PC-3 (cell line): ENCODE measurements around the gene VSTM2L. TPM values are rescaled to one million over a fixed set of nuclear protein-coding genes. Genes with fewer than 3 reads are reported as not detected.

ENCODE experiments used
- ATAC-seq: fragments of 200-7000 bp; cut with Tn5 transposase; 2 replicates; pipeline ENCODE4 v1.9.1; 2020; ENCODE audit warnings: mild to moderate bottlenecking, moderate library complexity
- BruUV-seq: library from RNA; stranded (reverse); fragments of 400-500 nt; replicated peaks from 2 replicates; lab custom pipeline; 2021; lab: Mats Ljungman, UMichigan
- CTCF ChIA-PET: fragments of 300-600 bp; sonication (Branson Sonifier 250); formaldehyde crosslinking; loops from one replicate; lab custom pipeline; 2022; ENCODE audit warnings: antibody characterized with exemption; lab: Charles Lee
- POLR2A ChIA-PET: fragments of 300-600 bp; sonication (Branson Sonifier 250); formaldehyde crosslinking; loops from one replicate; lab custom pipeline; 2022; ENCODE audit warnings: antibody characterized with exemption; ENCODE audit not compliant: unreplicated experiment; lab: Charles Lee
- DNase-seq: peaks from one replicate; pipeline ENCODE4 v3.0.0-alpha.2; 2015
- H2AFZ ChIP-seq: fragments of 300-600 bp; sonication (generic); 2 replicates; pipeline ENCODE4 v1.6.0; 2016; ENCODE audit warnings: antibody characterized with exemption, low read length
- H3F3A ChIP-seq: fragments of 300-600 bp; sonication (generic); one replicate; pipeline ENCODE4 v1.6.0; 2017; ENCODE audit warnings: antibody characterized with exemption, low read length, control low read depth, mild to moderate bottlenecking; ENCODE audit not compliant: unreplicated experiment
- H3K27ac ChIP-seq: fragments of 300-600 bp; sonication (generic); 2 replicates; pipeline ENCODE4 v1.5.1; 2016; ENCODE audit warnings: mild to moderate bottlenecking, low read length
- H3K27me3 ChIP-seq: fragments of 300-600 bp; sonication (generic); 2 replicates; pipeline ENCODE4 v1.6.1; 2016; ENCODE audit warnings: low read length, mixed read lengths
- H3K36me3 ChIP-seq: fragments of 300-600 bp; sonication (generic); 2 replicates; pipeline ENCODE4 v1.6.1; 2016; ENCODE audit warnings: low read depth, mixed run types, low read length, mixed read lengths
- H3K4me1 ChIP-seq: fragments of 300-600 bp; sonication (generic); 2 replicates; pipeline ENCODE4 v1.5.1; 2016; ENCODE audit warnings: low read length; ENCODE audit not compliant: insufficient read depth
- H3K4me2 ChIP-seq: fragments of 300-600 bp; sonication (generic); 2 replicates; pipeline ENCODE4 v1.6.0; 2016; ENCODE audit warnings: low read length
- H3K4me3 ChIP-seq: fragments of 300-600 bp; sonication (generic); 2 replicates; pipeline ENCODE4 v1.5.1; 2016; ENCODE audit warnings: mild to moderate bottlenecking, low read length, mixed read lengths
- H3K79me2 ChIP-seq: fragments of 300-600 bp; sonication (generic); 2 replicates; pipeline ENCODE4 v1.6.1; 2017; ENCODE audit warnings: low read length, mixed read lengths
- H3K9ac ChIP-seq: fragments of 300-600 bp; sonication (generic); 2 replicates; pipeline ENCODE4 v1.6.0; 2016; ENCODE audit warnings: mild to moderate bottlenecking, low read length
- H3K9me2 ChIP-seq: fragments of 300-600 bp; sonication (generic); replicated peaks from 2 replicates; pipeline ENCODE4 v1.6.1; 2016; ENCODE audit warnings: mixed run types, low read length, mixed read lengths
- H3K9me3 ChIP-seq: fragments of 300-600 bp; sonication (generic); 2 replicates; pipeline ENCODE4 v1.6.1; 2016; ENCODE audit warnings: low read length, mixed read lengths
- H4K20me1 ChIP-seq: fragments of 300-600 bp; sonication (generic); 2 replicates; pipeline ENCODE4 v1.6.1; 2016; ENCODE audit warnings: low read length, mixed read lengths
- CTCF ChIP-seq: fragments of 300-600 bp; sonication (generic); conservative IDR thresholded peaks from 2 replicates; pipeline ENCODE4 v1.5.1; 2017; ENCODE audit warnings: antibody characterized with exemption, low read depth, mild to moderate bottlenecking, low read length
- EZH2 ChIP-seq: fragments of 300-600 bp; sonication (generic); IDR thresholded peaks from one replicate; pipeline ENCODE4 v1.6.1; 2017; ENCODE audit warnings: antibody characterized with exemption, mild to moderate bottlenecking, low read length; ENCODE audit not compliant: unreplicated experiment
- EZH2phosphoT487 ChIP-seq: fragments of 300-600 bp; sonication (generic); IDR thresholded peaks from 2 replicates; pipeline ENCODE4 v1.6.1; 2018; ENCODE audit warnings: mild to moderate bottlenecking, antibody characterized with exemption, low read length, borderline replicate concordance
- intact Hi-C: fragments of 100-400 bp; cut with micrococcal nuclease; formaldehyde crosslinking; loops from 2 replicates; pipeline ENCODE4 v1.9.0; 2023
- total RNA-seq: library from RNA; depleted of rRNA; stranded (reverse); fragments of >200 nt; gene quantifications from 2 replicates; pipeline ENCODE4 v1.2.3, GENCODE V29; 2014

Gene VSTM2L
- total RNA-seq, 1 experiment from 2014 or later: 45.8 TPM

GRCh38 chr20:37938954-37939353, 36.0 kb downstream of the VSTM2L start:
- no peaks in the 10 kb centered on the region for H3K27me3 ChIP-seq
- no peak overlapping the region for H3K4me3 ChIP-seq
- no peaks in the 10 kb centered on the region for H3K4me1 ChIP-seq
- no peak overlapping the region for H3K9ac ChIP-seq
- H3K4me2 ChIP-seq: no peak overlapping the region
- H3K9me3 ChIP-seq: no peaks in the 10 kb centered on the region
- H3K9me2 ChIP-seq: no peaks in the 10 kb centered on the region
- H3K36me3 ChIP-seq: no peaks in the 10 kb centered on the region
- ChIA-PET CTCF (no interaction called here), POLR2A (no interaction called here)
- TF ChIP-seq EZH2phosphoT487: no peak
- H2AFZ ChIP-seq: no peak overlapping the region
- H3K27ac ChIP-seq: no peak overlapping the region
- BruUV-seq: no TSS peak
- intact Hi-C loops: no loop called here
- H3F3A ChIP-seq: no peaks in the 10 kb centered on the region
- ATAC-seq (no peak), DNase-seq (no peak)
- H4K20me1 ChIP-seq: no peaks in the 10 kb centered on the region
- H3K79me2 ChIP-seq: no peaks in the 10 kb centered on the region

GRCh38 chr20:37939701-37940560, 37.0 kb downstream of the VSTM2L start:
- intact Hi-C loops: no loop called here

GRCh38 chr20:37940858-37941257, 37.9 kb downstream of the VSTM2L start:
- Histone ChIP-seq H3F3A (no peaks in the 10 kb centered on the region), H3K9me3 (no peaks in the 10 kb centered on the region), H3K79me2 (no peaks in the 10 kb centered on the region), H3K4me2 (no peak overlapping the region), H3K9me2 (no peaks in the 10 kb centered on the region), H4K20me1 (no peaks in the 10 kb centered on the region), H2AFZ (no peak overlapping the region), H3K9ac (no peak overlapping the region), H3K27ac (no peak overlapping the region), H3K27me3 (no peaks in the 10 kb centered on the region), H3K4me3 (no peak overlapping the region), H3K4me1 (no peaks in the 10 kb centered on the region), H3K36me3 (no peaks in the 10 kb centered on the region)
- ATAC-seq: no peak
- TF ChIP-seq CTCF (no peak), EZH2 (no peak), EZH2phosphoT487 (no peak)
- intact Hi-C loops: no loop called here
- BruUV-seq: no TSS peak
- CTCF ChIA-PET: no interaction called here
- POLR2A ChIA-PET: no interaction called here
- no peak for DNase-seq

More at GRCh38 chr20:37939701-37940560, 37.0 kb downstream of the VSTM2L start:
- H2AFZ ChIP-seq: no peak overlapping the region
- no peaks in the 10 kb centered on the region for H4K20me1 ChIP-seq
- no peak overlapping the region for H3K27ac ChIP-seq
- no peaks in the 10 kb centered on the region for H3F3A ChIP-seq
- no peaks in the 10 kb centered on the region for H3K79me2 ChIP-seq
- BruUV-seq: no TSS peak
- ATAC-seq: no peak
- no peaks in the 10 kb centered on the region for H3K27me3 ChIP-seq
- no peaks in the 10 kb centered on the region for H3K4me1 ChIP-seq
- H3K9me3 ChIP-seq: no peaks in the 10 kb centered on the region
- H3K4me3 ChIP-seq: no peak overlapping the region
- H3K4me2 ChIP-seq: no peak overlapping the region
- H3K9ac ChIP-seq: no peak overlapping the region
- POLR2A ChIA-PET: no interaction called here
- H3K9me2 ChIP-seq: no peaks in the 10 kb centered on the region
- CTCF ChIA-PET: no interaction called here
- no peak for TF ChIP-seq EZH2phosphoT487
- TF ChIP-seq EZH2: no peak
- no peak for TF ChIP-seq CTCF
- H3K36me3 ChIP-seq: no peaks in the 10 kb centered on the region
- DNase-seq: no peak
